BJ (cell line): ENCODE results near the gene ZFP36L2. TPM values are rescaled to one million over a fixed set of nuclear protein-coding genes. Genes with fewer than 3 reads are reported as not detected.

Source experiments
- CTCF ChIA-PET: fragments of 350-600 bp; formaldehyde crosslinking; extraction: SDS; loops from one replicate; lab custom pipeline; 2021; ENCODE audit warnings: antibody characterized with exemption, inconsistent platforms; lab: Yijun Ruan, JAX
- POLR2A ChIA-PET: fragments of 300-600 bp; sonication (Branson Sonifier 250); formaldehyde crosslinking; extraction: SDS; loops from one replicate; lab custom pipeline; 2021; ENCODE audit warnings: antibody characterized with exemption; lab: Charles Lee
- DNase-seq: peaks from one replicate; pipeline ENCODE4 v3.0.0-alpha.2; 2011; ENCODE audit warnings: low read depth
- H3K27me3 ChIP-seq: 2 replicates; pipeline ENCODE4 v1.6.0; 2011; ENCODE audit warnings: low read length; ENCODE audit not compliant: control insufficient read depth, insufficient read depth
- H3K36me3 ChIP-seq: 2 replicates; pipeline ENCODE4 v1.5.1; 2011; ENCODE audit warnings: low read length; ENCODE audit not compliant: control insufficient read depth, insufficient read depth
- H3K4me3 ChIP-seq: 2 replicates; pipeline ENCODE4 v1.5.1; 2011; ENCODE audit warnings: low read depth, mild to moderate bottlenecking, control low read depth, low read length
- CTCF ChIP-seq: IDR thresholded peaks from 2 replicates; pipeline ENCODE4 v1.5.1; 2011; ENCODE audit warnings: low read depth, mild to moderate bottlenecking, control low read depth, inconsistent platforms, low read length, moderate library complexity; ENCODE audit not compliant: insufficient read depth
- polyA plus RNA-seq: library from polyadenylated mRNA; depleted of rRNA; stranded (reverse); fragments of >200 nt; gene quantifications from 2 replicates; pipeline ENCODE4 v1.2.3, GENCODE V29; 2011

The ZFP36L2 gene
- polyA plus RNA-seq, 1 experiment: 4.0 TPM

GRCh38 chr2:43219383-43220228 lies 6.8 kb downstream of the ZFP36L2 start:
- H3K27me3 ChIP-seq: no peaks in the 10 kb centered on the region
- TF ChIP-seq CTCF: no peak
- peaks cover 5% of the 10 kb centered on the region for H3K36me3 ChIP-seq
- ChIA-PET CTCF (interaction anchor here (0.7 to 6.7 kb wide), 7 partner anchors 10 to 392 kb away, joined by 3 to 56 read pairs (median 4); no protein-coding TSS in a partner anchor), POLR2A (interaction anchor here (0.5 kb wide), 1 partner anchor 269 kb away, joined by 6 read pairs; no protein-coding TSS in a partner anchor)
- no peak for DNase-seq
- H3K4me3 ChIP-seq: peak overlapping the region; percentile 21

GRCh38 chr2:43218702-43219382 lies 7.6 kb downstream of the ZFP36L2 start:
- DNase-seq: no peak
- ChIA-PET CTCF (interaction anchor here (0.7 to 2.5 kb wide), 6 partner anchors 108 to 249 kb away, joined by 3 to 6 read pairs (median 4); no protein-coding TSS in a partner anchor), POLR2A (interaction anchor here (0.8 to 1.0 kb wide), 2 partner anchors 135 to 274 kb away, joined by 3 to 6 read pairs; no protein-coding TSS in a partner anchor)
- H3K27me3 ChIP-seq: no peaks in the 10 kb centered on the region
- H3K36me3 ChIP-seq: peaks cover 1% of the 10 kb centered on the region; the same call in 1 of the 2 replicates
- no peak; the same call in 1 of the 2 replicates for TF ChIP-seq CTCF
- H3K4me3 ChIP-seq: peak overlapping the region; percentile 21

GRCh38 chr2:43218155-43218701 lies 8.2 kb downstream of the ZFP36L2 start:
- Histone ChIP-seq H3K36me3 (no peaks in the 10 kb centered on the region; the same call in 1 of the 2 replicates), H3K27me3 (no peaks in the 10 kb centered on the region), H3K4me3 (no peak overlapping the region)
- ChIA-PET POLR2A (interaction anchor here (0.6 to 1.0 kb wide), 3 partner anchors 69 to 274 kb away, joined by 3 to 6 read pairs (median 3); no protein-coding TSS in a partner anchor), CTCF (interaction anchor here (0.7 to 2.5 kb wide), 5 partner anchors 108 to 248 kb away, joined by 3 to 6 read pairs (median 4); no protein-coding TSS in a partner anchor)
- DNase-seq: no peak
- no peak; the same call in 1 of the 2 replicates for TF ChIP-seq CTCF

- Histone ChIP-seq H3K36me3 (no peaks in the 10 kb centered on the region; the same call in 1 of the 2 replicates), H3K27me3 (no peaks in the 10 kb centered on the region), H3K4me3 (no peak overlapping the region)
- ChIA-PET CTCF (interaction anchor here (1.1 to 2.5 kb wide), 4 partner anchors 140 to 247 kb away, joined by 4 to 6 read pairs (median 4); no protein-coding TSS in a partner anchor), POLR2A (interaction anchor here (0.6 to 1.0 kb wide), 2 partner anchors 68 to 273 kb away, joined by 3 to 6 read pairs; no protein-coding TSS in a partner anchor)
- no peak for TF ChIP-seq CTCF
- no peak for DNase-seq
Observed at GRCh38 chr2:43217228-43218154, 8.9 kb downstream of the ZFP36L2 start.
